AG04449 (cell line): ENCODE results near the gene COG5.

Experiments used
- CTCF ChIA-PET: fragments of 350-600 bp; formaldehyde crosslinking; extraction: SDS; loops from one replicate; lab custom pipeline; 2021; ENCODE audit warnings: antibody characterized with exemption; lab: Yijun Ruan, JAX
- POLR2A ChIA-PET: fragments of 400-600, 350-600 bp; formaldehyde crosslinking; extraction: SDS; loops from one replicate; lab custom pipeline; 2020; ENCODE audit warnings: antibody characterized with exemption, inconsistent platforms; lab: Yijun Ruan, JAX
- DNase-seq: peaks from one replicate; pipeline ENCODE4 v3.0.0-alpha.2; 2010; ENCODE audit warnings: low read depth, low spot score
- H3K4me3 ChIP-seq: 2 replicates; pipeline ENCODE4 v1.5.1; 2011; ENCODE audit warnings: low read depth, mild to moderate bottlenecking, control low read depth, low read length
- TF ChIP-seq, protein P1 (sequence below): IDR thresholded peaks from one replicate; pipeline ENCODE4 v1.5.1; 2011; ENCODE audit warnings: mild to moderate bottlenecking, moderate library complexity, low read length, control low read depth, inconsistent platforms; ENCODE audit not compliant: insufficient read depth; ENCODE audit errors: missing control alignments

COG5 gene

DNA sequence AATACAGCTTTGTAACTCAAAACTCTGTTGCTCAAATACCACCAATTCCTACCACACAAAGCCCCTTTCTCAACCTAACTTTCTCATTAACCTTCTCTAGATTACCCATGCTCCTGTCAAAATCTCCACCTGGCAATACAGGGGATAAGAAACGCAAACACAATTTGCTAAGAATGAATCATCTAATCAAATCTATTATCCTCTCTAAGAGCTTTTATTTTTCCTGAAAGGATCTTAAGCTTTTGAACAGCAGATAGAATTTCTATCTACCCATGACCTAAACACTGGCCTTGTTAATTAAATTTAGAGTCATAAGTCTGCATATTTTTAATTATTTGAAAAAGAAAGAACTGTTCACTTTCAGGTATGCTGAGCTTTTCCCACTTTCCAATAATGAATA, 296.6 kb downstream of the COG5 start:
- H3K4me3 ChIP-seq = no peak overlapping the region
- DNase-seq = no peak
- ChIA-PET CTCF (interaction anchor here (1.4 kb wide), 1 partner anchor 476 kb away, joined by 3 read pairs; no protein-coding TSS in a partner anchor), POLR2A (no interaction called here)
- TF ChIP-seq, protein P1, sequence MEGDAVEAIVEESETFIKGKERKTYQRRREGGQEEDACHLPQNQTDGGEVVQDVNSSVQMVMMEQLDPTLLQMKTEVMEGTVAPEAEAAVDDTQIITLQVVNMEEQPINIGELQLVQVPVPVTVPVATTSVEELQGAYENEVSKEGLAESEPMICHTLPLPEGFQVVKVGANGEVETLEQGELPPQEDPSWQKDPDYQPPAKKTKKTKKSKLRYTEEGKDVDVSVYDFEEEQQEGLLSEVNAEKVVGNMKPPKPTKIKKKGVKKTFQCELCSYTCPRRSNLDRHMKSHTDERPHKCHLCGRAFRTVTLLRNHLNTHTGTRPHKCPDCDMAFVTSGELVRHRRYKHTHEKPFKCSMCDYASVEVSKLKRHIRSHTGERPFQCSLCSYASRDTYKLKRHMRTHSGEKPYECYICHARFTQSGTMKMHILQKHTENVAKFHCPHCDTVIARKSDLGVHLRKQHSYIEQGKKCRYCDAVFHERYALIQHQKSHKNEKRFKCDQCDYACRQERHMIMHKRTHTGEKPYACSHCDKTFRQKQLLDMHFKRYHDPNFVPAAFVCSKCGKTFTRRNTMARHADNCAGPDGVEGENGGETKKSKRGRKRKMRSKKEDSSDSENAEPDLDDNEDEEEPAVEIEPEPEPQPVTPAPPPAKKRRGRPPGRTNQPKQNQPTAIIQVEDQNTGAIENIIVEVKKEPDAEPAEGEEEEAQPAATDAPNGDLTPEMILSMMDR = no peak

DNA sequence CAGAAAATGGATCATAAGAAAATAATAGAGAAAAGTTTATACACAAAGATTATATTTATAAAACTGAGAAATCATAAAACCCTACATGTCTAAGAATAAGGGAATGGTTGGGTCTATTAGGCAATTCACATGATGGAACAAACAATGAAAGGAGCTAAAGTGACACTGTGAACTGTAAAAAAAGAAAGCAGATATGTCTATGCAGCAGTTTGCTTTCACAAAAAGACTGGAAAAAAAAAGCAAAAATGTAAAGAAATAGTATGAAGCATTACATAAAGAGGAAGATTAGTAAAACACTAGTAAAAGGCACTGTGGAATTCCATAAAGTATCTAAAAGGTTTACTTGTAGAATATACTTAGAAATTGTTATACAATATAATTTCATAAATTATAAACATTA, 299.0 kb downstream of the COG5 start:
- H3K4me3 ChIP-seq = no peak overlapping the region
- ChIA-PET CTCF (no interaction called here), POLR2A (no interaction called here)
- no peak for DNase-seq
- TF ChIP-seq, protein P1 = no peak

DNA sequence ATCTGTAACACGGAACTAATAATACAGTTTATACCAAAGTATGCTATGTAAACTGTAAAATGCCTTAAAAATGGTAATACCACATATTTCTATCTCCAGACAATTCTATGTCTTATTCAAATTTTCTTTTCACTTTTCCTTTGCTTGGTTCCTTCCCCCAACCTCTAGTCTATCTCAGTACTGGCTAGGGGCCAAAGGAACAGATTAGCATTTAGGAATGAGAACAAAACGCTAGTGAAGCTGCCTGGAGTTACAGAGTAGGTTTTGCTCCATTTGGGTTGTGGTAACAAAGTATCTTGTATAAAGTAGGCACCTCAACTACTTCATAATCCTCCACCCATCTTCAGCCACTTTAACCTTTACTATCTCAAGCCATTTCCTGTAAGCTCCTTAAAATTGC, 300.9 kb downstream of the COG5 start:
- CTCF ChIA-PET = no interaction called here

DNA sequence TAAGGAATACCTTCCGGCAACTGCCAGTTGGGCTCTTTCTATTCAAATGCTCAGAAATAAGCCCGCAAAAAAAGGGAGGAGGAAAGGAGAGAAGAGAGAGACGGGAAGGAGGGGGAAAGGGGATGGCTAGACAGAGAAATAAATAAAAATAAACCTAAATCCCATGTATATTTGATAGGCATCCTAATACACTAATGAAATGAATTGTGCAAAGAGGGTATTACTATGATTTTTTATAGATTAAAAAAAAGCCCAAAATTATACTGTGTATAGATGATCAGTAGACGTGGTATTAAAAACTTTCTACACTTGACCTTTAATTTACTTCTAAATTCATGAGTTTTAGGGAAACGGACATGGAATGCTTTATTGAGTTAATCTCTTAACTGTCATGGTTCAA, 305.0 kb downstream of the COG5 start:
- TF ChIP-seq, protein P1 = no peak
- ChIA-PET CTCF (interaction anchor here (0.7 to 1.0 kb wide), 2 partner anchors 17 to 54 kb away, joined by 3 read pairs; no protein-coding TSS in a partner anchor), POLR2A (no interaction called here)
- no peak for DNase-seq
- no peak overlapping the region for H3K4me3 ChIP-seq

More for the DNA sequence above, 300.9 kb downstream of the COG5 start:
- no peak for DNase-seq
- TF ChIP-seq, protein P1 = no peak
- POLR2A ChIA-PET = no interaction called here
- no peak overlapping the region for H3K4me3 ChIP-seq

DNA sequence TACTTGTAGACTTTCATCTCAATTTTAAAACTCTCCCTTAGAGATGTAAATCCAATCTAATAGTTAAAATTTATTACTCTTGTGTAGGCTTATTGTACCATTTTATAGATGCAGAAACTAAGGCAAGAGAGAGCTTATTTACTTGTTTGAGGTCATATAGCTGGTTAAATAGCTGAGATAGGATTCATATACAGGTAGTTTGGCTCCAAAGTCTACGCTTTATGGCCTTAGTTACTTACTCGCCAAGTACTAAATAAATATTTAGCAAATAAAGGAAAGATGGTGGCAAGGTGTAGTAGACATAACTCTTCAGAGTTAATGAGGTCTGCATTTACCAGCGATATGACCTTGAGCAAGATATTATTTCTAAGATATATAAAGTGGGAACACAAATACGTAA, 308.1 kb downstream of the COG5 start:
- H3K4me3 ChIP-seq = no peak overlapping the region
- ChIA-PET CTCF (no interaction called here), POLR2A (no interaction called here)
- no peak for DNase-seq
- TF ChIP-seq, protein P1 = no peak

DNA sequence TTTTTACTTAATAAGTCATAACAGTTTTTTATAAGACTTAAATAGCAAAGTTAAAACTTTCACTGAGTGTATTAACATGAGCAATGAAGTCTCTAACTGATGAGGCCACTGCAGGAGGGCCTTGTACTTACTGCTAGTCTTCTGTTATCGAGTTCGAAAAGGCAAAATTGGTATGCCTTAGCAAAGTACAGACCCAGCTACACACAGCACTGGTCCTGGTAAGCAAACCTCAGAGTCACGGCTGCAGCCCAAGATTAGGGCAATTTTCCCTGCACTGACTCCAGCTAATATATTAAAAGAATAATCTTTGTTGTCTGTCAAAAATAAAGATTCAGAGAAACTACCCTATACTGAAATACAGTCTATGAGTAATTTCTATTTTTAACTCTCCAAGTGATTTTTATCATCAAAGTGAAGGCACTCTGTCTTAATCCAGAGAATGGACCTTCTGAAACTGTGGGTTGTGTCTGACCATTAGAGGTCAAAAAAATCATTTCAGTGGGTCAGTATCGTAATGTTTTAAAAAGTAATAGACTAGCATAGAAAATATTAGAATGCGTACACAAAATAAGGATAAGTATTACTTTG, 309.2 kb downstream of the COG5 start:
- ChIA-PET POLR2A (no interaction called here), CTCF (no interaction called here)
- no peak for DNase-seq
- TF ChIP-seq, protein P1 = no peak
- H3K4me3 ChIP-seq = no peak overlapping the region
